ENCODE results near the gene FBXO34.
A peak's percentile ranks its signal among the peaks of the same experiment; 100 is the strongest.

Gene FBXO34

GRCh38 chr14:55347748-55348147, 76.5 kb downstream of the FBXO34 start:
- DNase-seq (ENCODE audit: low read depth), result no peak

DNA sequence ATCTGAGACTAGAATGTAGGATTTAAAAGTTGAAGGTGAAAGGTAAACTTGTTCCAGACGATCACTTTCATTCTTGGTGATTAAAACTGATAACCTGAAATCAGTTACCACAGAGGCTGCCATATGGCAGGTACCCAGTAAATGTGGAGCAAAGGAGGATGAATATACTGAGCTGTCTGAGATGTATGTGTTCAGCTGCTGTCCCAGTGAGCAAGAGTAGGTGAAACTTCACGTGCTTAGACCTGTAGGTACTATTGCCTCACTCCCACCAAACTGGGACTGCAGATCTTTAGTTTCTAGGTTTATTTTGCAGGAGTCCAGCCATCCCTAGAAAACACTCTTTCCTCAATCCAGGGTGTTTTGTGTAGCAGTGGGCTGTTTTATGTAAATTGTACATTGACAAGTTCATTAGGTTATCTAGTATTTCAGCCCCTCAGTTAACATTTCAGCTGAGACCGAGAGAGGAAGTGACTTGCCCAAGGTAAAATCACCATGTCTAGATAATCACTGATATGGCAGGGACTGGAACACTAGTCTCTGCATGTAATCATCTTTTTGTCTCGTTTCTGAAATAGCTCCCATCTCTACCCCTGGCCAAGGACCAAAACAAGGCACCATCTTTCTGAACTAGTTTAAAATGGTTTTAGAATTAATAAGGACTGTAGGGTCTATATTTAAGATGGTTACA, 77.7 kb downstream of the FBXO34 start:
- DNase-seq (ENCODE audit: low read depth), result no peak

GRCh38 chr14:55349565-55349964, 78.3 kb downstream of the FBXO34 start:
- no peak for DNase-seq (ENCODE audit: low read depth)

DNA sequence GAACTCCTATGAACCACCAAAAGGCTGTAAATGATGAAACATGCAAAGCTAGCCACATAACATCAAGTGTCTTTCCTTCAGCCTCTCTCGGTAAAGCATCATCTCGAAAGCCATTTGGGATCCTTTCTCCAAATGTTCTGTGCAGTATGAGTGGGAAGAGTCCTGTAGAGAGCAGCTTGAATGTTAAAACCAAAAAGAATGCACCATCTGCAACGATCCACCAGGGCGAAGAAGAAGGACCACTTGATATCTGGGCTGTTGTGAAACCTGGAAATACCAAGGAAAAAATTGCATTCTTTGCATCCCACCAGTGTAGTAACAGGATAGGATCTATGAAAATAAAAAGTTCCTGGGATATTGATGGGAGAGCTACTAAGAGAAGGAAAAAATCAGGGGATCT, 79.2 kb downstream of the FBXO34 start:
- no peak for DNase-seq (ENCODE audit: low read depth)

- DNase-seq (ENCODE audit: low read depth), result no peak
These were observed 79.9 kb downstream of the FBXO34 start for GRCh38 chr14:55351111-55351510.

GRCh38 chr14:55352201-55352600, 81.0 kb downstream of the FBXO34 start:
- no peak for DNase-seq (ENCODE audit: low read depth)

GRCh38 chr14:55353686-55354467, 82.7 kb downstream of the FBXO34 start:
- DNase-seq (ENCODE audit: low read depth), result no peak

DNA sequence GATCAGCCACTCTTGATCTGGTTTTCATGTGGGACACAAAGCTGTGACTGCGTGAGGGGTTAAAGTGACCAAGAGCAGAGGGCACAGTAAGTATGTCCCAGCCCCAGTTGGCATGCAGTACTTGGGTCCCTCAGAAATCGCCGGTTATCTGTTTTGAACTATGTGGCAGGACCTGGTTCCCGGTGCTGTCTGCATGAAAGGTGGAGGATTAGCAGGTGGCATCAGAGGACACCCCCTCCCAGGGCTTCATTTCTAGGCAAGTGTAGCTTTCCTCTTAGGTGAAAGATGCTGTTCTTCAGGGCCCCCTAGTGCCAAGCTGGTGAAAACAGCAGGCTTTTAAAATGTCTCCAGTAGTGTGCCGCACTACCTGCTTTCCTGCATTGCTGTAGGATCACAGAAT, 83.3 kb downstream of the FBXO34 start:
- peak; percentile 25 for DNase-seq (ENCODE audit: low read depth)

DNA sequence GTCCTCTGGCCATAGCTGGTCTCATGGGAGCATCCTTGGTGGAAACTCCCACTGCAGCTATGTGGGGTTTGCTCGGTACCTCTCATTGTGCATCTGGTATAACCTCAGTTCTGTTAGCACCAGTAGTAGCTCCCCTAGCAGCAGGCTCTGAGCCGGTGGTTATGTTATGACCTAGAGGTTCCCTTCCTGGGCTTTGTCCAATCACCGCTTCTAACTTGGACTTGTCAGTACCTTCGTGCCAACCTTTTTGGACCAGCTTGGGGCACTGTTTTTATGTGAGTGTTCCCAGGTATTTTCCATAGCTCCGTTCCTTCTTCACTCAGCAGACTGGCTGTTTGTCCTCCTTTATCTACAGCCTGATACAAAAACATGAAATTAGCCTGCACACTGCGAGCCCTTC, 84.7 kb downstream of the FBXO34 start:
- DNase-seq (ENCODE audit: low read depth), result no peak

DNA sequence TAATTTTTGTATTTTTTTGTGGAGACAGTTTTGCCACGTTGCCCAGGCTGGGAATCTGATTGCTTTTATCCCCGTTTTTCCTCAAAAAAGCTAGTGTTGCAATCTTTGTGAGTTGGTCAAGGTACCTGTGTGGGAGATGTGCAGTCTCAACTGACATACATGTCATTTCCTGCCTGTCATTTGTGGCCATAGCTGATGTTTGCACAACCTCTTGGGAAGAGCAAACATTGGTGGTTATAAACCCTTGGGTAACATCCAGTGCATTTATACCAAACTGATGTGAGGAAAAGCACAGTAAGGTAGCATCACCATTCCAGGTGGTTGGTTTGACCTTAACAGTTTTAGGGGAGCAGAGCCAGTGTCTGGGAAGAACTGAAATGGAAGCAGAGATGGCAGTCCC, 85.7 kb downstream of the FBXO34 start:
- DNase-seq (ENCODE audit: low read depth), result no peak

- DNase-seq (ENCODE audit: low read depth), result no peak
These were observed 88.1 kb downstream of the FBXO34 start for GRCh38 chr14:55359307-55359706.

GRCh38 chr14:55361190-55361589, 90.0 kb downstream of the FBXO34 start:
- DNase-seq (ENCODE audit: low read depth), result no peak

DNA sequence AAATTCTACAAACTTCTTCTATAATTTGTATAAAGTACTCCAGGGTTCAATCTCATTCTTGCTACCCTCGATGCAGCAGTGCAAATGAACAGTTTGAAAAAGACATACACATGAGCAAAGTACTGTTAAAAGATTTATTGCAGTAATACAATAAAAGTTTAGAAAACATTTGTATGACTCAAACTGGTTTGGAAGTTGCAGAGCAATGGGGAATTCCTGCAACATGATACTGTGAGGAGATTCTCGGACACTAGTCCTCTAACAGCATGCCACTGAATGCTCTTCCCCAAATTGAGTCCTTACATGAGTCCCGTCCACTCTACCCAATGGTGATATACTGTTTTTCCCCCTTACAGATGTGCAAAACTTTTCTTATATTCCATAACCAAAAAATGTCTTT, 95.0 kb downstream of the FBXO34 start:
- DNase-seq (ENCODE audit: low read depth), result no peak

GRCh38 chr14:55370883-55371455, 99.7 kb downstream of the FBXO34 start:
- DNase-seq (ENCODE audit: low read depth), result no peak

GRCh38 chr14:55372423-55372822, 101.2 kb downstream of the FBXO34 start:
- no peak for DNase-seq (ENCODE audit: low read depth)

GRCh38 chr14:55372825-55373224, 101.6 kb downstream of the FBXO34 start:
- no peak for DNase-seq (ENCODE audit: low read depth)

- DNase-seq (ENCODE audit: low read depth), result no peak
These were observed 102.8 kb downstream of the FBXO34 start for GRCh38 chr14:55373784-55374705.

GRCh38 chr14:55374771-55375170, 103.5 kb downstream of the FBXO34 start:
- DNase-seq (ENCODE audit: low read depth), result no peak

- DNase-seq (ENCODE audit: low read depth), result no peak
These were observed 106.0 kb downstream of the FBXO34 start for GRCh38 chr14:55377236-55377635.

DNA sequence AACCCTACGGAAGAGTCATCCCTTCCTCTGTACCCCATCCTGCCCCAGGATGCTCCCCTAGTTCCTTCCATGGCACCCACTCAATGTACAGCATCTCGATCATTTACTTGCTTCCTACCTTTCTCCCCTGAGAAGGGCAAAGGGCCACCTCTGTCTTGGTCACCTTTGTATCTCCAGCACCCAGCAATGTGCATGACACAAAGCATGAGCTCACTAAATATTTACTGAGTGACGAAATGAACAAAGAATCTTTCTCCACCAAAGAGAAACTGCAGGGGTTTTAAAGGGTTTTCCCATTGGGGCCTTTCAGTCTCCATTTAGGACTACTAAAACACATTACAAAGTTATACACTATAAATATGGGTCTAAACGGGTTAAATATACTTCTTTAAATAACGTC, 109.8 kb downstream of the FBXO34 start:
- DNase-seq (ENCODE audit: low read depth), result no peak

- DNase-seq (ENCODE audit: low read depth), result no peak
These were observed 110.3 kb downstream of the FBXO34 start for GRCh38 chr14:55381561-55381960.

DNA sequence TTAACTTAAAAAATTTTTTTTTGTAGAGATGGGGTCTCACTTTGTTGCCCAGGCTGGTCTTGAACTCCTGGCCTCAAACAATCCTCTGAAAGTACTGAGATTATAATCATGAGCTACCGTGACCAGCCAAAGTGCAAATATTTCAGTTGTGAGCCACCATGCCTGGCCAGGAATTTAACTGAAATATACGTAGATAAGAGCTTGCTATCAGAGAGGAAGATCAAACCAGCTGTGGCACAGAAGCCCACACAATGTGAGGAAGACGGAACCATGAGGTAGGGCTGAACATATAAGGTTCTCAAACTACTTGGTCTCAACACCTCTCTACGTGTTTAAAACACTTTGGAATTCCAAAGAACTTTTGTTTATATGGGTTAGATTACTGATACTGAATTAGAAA, 111.3 kb downstream of the FBXO34 start:
- DNase-seq (ENCODE audit: low read depth), result no peak
